Vagina (tissue), 2 donors: Measurements from ENCODE around the gene PALM.
"Not testable (repeated sequence)": the region's sequence is repeated elsewhere in the genome, so short reads cannot be mapped to it uniquely, and the experiment has no call there.

ENCODE experiments used
- POLR2AphosphoS5 ChIP-seq, 2 donors: sonication (generic); formaldehyde crosslinking; IDR thresholded peaks; one replicate each; pipeline ENCODE4 v1.9.0; 2017; ENCODE audit warnings: antibody characterized with exemption in 2 of 2, mild to moderate bottlenecking in 2 of 2, low read depth in 1 of 2; ENCODE audit not compliant: insufficient read depth in 1 of 2
- TF ChIP-seq, protein P1 (sequence below), 3 experiments: fragments of 450-650 bp in 2 of 3; fragments of 200-600 bp in 1 of 3; sonication (generic) in 1 of 3; IDR thresholded peaks; one replicate each; pipeline ENCODE4 v1.5.1; 2017 to 2019; ENCODE audit warnings: antibody characterized with exemption in 3 of 3, mild to moderate bottlenecking in 2 of 3, moderate library complexity in 2 of 3

DNA sequence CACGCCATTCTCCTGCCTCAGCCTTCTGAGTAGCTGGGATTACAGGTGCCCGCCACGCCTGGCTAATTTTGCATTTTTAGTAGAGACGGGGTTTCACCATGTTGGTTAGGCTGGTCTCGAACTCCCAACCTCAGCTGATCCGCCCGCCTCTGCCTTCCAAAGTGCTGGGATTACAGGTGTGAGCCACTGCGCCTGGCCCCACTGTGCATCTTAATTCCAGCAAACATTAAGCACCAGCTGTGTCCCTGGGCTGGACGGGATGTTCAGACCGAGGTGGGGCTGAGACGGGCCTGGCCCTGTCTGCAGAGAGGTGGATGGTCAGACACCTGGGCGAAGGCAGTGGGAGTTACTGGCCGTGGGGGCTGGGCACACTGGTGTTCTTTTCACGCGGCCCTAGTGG, 20.8 kb downstream of the PALM start:
- TF ChIP-seq, protein P1, sequence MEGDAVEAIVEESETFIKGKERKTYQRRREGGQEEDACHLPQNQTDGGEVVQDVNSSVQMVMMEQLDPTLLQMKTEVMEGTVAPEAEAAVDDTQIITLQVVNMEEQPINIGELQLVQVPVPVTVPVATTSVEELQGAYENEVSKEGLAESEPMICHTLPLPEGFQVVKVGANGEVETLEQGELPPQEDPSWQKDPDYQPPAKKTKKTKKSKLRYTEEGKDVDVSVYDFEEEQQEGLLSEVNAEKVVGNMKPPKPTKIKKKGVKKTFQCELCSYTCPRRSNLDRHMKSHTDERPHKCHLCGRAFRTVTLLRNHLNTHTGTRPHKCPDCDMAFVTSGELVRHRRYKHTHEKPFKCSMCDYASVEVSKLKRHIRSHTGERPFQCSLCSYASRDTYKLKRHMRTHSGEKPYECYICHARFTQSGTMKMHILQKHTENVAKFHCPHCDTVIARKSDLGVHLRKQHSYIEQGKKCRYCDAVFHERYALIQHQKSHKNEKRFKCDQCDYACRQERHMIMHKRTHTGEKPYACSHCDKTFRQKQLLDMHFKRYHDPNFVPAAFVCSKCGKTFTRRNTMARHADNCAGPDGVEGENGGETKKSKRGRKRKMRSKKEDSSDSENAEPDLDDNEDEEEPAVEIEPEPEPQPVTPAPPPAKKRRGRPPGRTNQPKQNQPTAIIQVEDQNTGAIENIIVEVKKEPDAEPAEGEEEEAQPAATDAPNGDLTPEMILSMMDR (IDR thresholded peaks at IDR 0.05), result not testable (repeated sequence)
- TF ChIP-seq POLR2AphosphoS5 (IDR thresholded peaks at IDR 0.05; ENCODE audit: insufficient read depth in 1 of 2, low read depth in 1 of 2), result not testable (repeated sequence)
